SK-N-MC (cell line): ENCODE results near the gene GPR4.

ENCODE experiments used
- EZH2 ChIP-seq: fragments of 200-600 bp; sonication (generic); IDR thresholded peaks from one replicate; pipeline ENCODE4 v1.6.1; 2017; ENCODE audit warnings: antibody characterized with exemption
- FOXP2 ChIP-seq: optimal IDR thresholded peaks from 2 replicates; pipeline ENCODE3; 2011; ENCODE audit warnings: mild to moderate bottlenecking, moderate library complexity; ENCODE audit not compliant: insufficient read depth; ENCODE audit errors: extremely low read length, control extremely low read depth
- POLR2AphosphoS5 ChIP-seq: IDR thresholded peaks from 2 replicates; pipeline ENCODE4 v1.6.1; 2012; ENCODE audit warnings: mild to moderate bottlenecking, low read depth, low read length, borderline replicate concordance

- TF ChIP-seq EZH2 (no peak), POLR2AphosphoS5 (no peak), FOXP2 (no peak)
Observed at GRCh38 chr19:45589768-45590167, 12.2 kb downstream of the GPR4 start.
